NCI-H526 (cell line): ENCODE results near the gene CTU1.

Experiments used
- DNase-seq, 2 experiments: peaks; one replicate each; lab custom pipeline; 2025; lab: John Stamatoyannopoulos, UW

CTU1 gene

GRCh38 chr19:51082611-51083010, 25.6 kb downstream of the CTU1 start, which contains the start of gene KLK14:
KLK14 (minus strand) TSS chr19:51082887; CDS start chr19:51082614, 273 bp downstream.
- DNase-seq = no peak

- DNase-seq = no peak
Measured at GRCh38 chr19:51081476-51081875, 26.7 kb downstream of the CTU1 start.

- no peak for DNase-seq
Measured at GRCh38 chr19:51079481-51080110, 28.6 kb downstream of the CTU1 start.

GRCh38 chr19:51078731-51079130, 29.5 kb downstream of the CTU1 start:
- no peak for DNase-seq

- no peak for DNase-seq
Measured at GRCh38 chr19:51078104-51078503, 30.1 kb downstream of the CTU1 start.

- DNase-seq = peak; percentile 98 to 99
Measured at GRCh38 chr19:51076631-51077213, 31.5 kb downstream of the CTU1 start.

GRCh38 chr19:51075998-51076397, 32.2 kb downstream of the CTU1 start:
- no peak for DNase-seq

GRCh38 chr19:51071095-51071405, 37.2 kb downstream of the CTU1 start:
- DNase-seq = no peak

GRCh38 chr19:51070334-51071094, 37.7 kb downstream of the CTU1 start:
- no peak for DNase-seq

- peak; percentile 92 to 94 for DNase-seq
Measured at GRCh38 chr19:51066393-51067186, 41.6 kb downstream of the CTU1 start.

GRCh38 chr19:51065221-51065960, 42.8 kb downstream of the CTU1 start:
- no peak for DNase-seq

GRCh38 chr19:51064534-51065220, 43.5 kb downstream of the CTU1 start, which contains the start of gene KLK13:
KLK13 (minus strand) TSS chr19:51065092; CDS start chr19:51065067, 25 bp downstream.
- no peak for DNase-seq

- no peak for DNase-seq
Measured at GRCh38 chr19:51063664-51064063, 44.5 kb downstream of the CTU1 start.

GRCh38 chr19:51060973-51061372, 47.2 kb downstream of the CTU1 start:
- no peak for DNase-seq

- DNase-seq = no peak
Measured at GRCh38 chr19:51060336-51060735, 47.9 kb downstream of the CTU1 start.

- no peak for DNase-seq
Measured at GRCh38 chr19:51059715-51060114, 48.5 kb downstream of the CTU1 start.

- no peak for DNase-seq
Measured at GRCh38 chr19:51055866-51056265, 52.3 kb downstream of the CTU1 start.
